Activated CD4-positive, CD25-positive, alpha-beta regulatory T cell treated with anti-CD3 and anti-CD28 coated beads, Interleukin-2, amount 50 U/mL, for 16 hours (primary cell): ENCODE measurements around the gene NKD2.

Experiments used
- DNase-seq: peaks from one replicate; pipeline ENCODE4 v3.0.0-alpha.2; 2020; ENCODE audit warnings: low read depth, low spot score

NKD2 gene

GRCh38 chr5:1041225-1042143, 32.9 kb downstream of the NKD2 start:
- DNase-seq = no peak

GRCh38 chr5:1042626-1043025, 34.0 kb downstream of the NKD2 start:
- DNase-seq = no peak

- no peak for DNase-seq
Observed at GRCh38 chr5:1043327-1043726, 34.7 kb downstream of the NKD2 start.

- no peak for DNase-seq
Observed at GRCh38 chr5:1044117-1044516, 35.5 kb downstream of the NKD2 start.

- DNase-seq = no peak
Observed at GRCh38 chr5:1045960-1046560, 37.5 kb downstream of the NKD2 start.

- no peak for DNase-seq
Observed at GRCh38 chr5:1047332-1047965, 38.8 kb downstream of the NKD2 start.

- no peak for DNase-seq
Observed at GRCh38 chr5:1048162-1048721, 39.6 kb downstream of the NKD2 start.

GRCh38 chr5:1048861-1049838, 40.5 kb downstream of the NKD2 start:
- no peak for DNase-seq

GRCh38 chr5:1050423-1051365, 42.1 kb downstream of the NKD2 start:
- DNase-seq = no peak

- DNase-seq = no peak
Observed at GRCh38 chr5:1051366-1051720, 42.7 kb downstream of the NKD2 start.

GRCh38 chr5:1052076-1052475, 43.5 kb downstream of the NKD2 start:
- DNase-seq = no peak

- DNase-seq = no peak
Observed at GRCh38 chr5:1052641-1053390, 44.2 kb downstream of the NKD2 start.

- DNase-seq = no peak
Observed at GRCh38 chr5:1053391-1054017, 44.9 kb downstream of the NKD2 start.

- no peak for DNase-seq
Observed at GRCh38 chr5:1054018-1054798, 45.6 kb downstream of the NKD2 start.

GRCh38 chr5:1054799-1055775, 46.5 kb downstream of the NKD2 start:
- no peak for DNase-seq

GRCh38 chr5:1055896-1056610, 47.5 kb downstream of the NKD2 start:
- DNase-seq = no peak
